Panc1 (cell line): Measurements from ENCODE around the gene ALX4. TPM values are rescaled to one million over a fixed set of nuclear protein-coding genes. Genes with fewer than 3 reads are reported as not detected.

Source experiments
- ATAC-seq: fragments of 200-7000 bp; cut with Tn5 transposase; 2 replicates; pipeline ENCODE4 v1.9.1; 2020; ENCODE audit warnings: mild to moderate bottlenecking, moderate library complexity
- BruUV-seq: library from RNA; stranded (reverse); fragments of 400-500 nt; replicated peaks from 2 replicates; lab custom pipeline; 2021; lab: Mats Ljungman, UMichigan
- CTCF ChIA-PET: fragments of 300-600 bp; sonication (Branson Sonifier 250); formaldehyde crosslinking; loops from one replicate; lab custom pipeline; 2022; ENCODE audit warnings: antibody characterized with exemption; lab: Charles Lee
- POLR2A ChIA-PET: fragments of 300-600 bp; sonication (Branson Sonifier 250); formaldehyde crosslinking; loops from one replicate; lab custom pipeline; 2022; ENCODE audit warnings: antibody characterized with exemption; lab: Charles Lee
- DNase-seq: peaks from one replicate; pipeline ENCODE4 v3.0.0-alpha.2; 2010; ENCODE audit warnings: low read depth, low spot score
- H3K27ac ChIP-seq: 2 replicates; pipeline ENCODE4 v1.5.1; 2011; ENCODE audit warnings: mild to moderate bottlenecking, low read length, inconsistent platforms
- H3K27me3 ChIP-seq: fragments of 200-500 bp; sonication (Bioruptor generic); 2 replicates; pipeline ENCODE4 v1.6.0; 2014; ENCODE audit warnings: low read length, inconsistent platforms; ENCODE audit not compliant: control insufficient read depth, insufficient read depth
- H3K36me3 ChIP-seq: fragments of 200-500 bp; sonication (Bioruptor generic); 2 replicates; pipeline ENCODE4 v1.5.1; 2014; ENCODE audit warnings: inconsistent platforms, mild to moderate bottlenecking, low read length, moderate library complexity; ENCODE audit not compliant: control insufficient read depth, insufficient read depth
- H3K4me1 ChIP-seq: 2 replicates; pipeline ENCODE4 v1.5.1; 2011; ENCODE audit warnings: inconsistent platforms, mild to moderate bottlenecking, low read length, moderate library complexity; ENCODE audit not compliant: control insufficient read depth, insufficient read depth
- H3K4me3 ChIP-seq, 2 experiments: 2 replicates each; pipeline ENCODE4 v1.5.1; 2011 to 2012; ENCODE audit warnings: low read depth in 2 of 2, low read length in 2 of 2, mild to moderate bottlenecking in 2 of 2, inconsistent platforms in 1 of 2, moderate library complexity in 1 of 2
- H3K9me3 ChIP-seq: fragments of 200-500 bp; sonication (Bioruptor generic); 2 replicates; pipeline ENCODE4 v1.5.1; 2014; ENCODE audit warnings: low read depth, mild to moderate bottlenecking, inconsistent platforms, low read length, moderate library complexity; ENCODE audit not compliant: control insufficient read depth, insufficient read depth
- CTCF ChIP-seq: fragments of 450-650 bp; IDR thresholded peaks from 2 replicates; pipeline ENCODE4 v1.5.1; 2017; ENCODE audit warnings: mild to moderate bottlenecking
- POLR2AphosphoS5 ChIP-seq: IDR thresholded peaks from 2 replicates; pipeline ENCODE4 v1.6.1; 2012; ENCODE audit warnings: mild to moderate bottlenecking, low read depth, low read length, moderate library complexity
- REST ChIP-seq, 2 experiments: IDR thresholded peaks; 2 replicates each; pipeline ENCODE4 v1.6.1; 2011 to 2012; ENCODE audit warnings: low read depth in 2 of 2, control low read depth in 1 of 2, low read length in 1 of 2, mild to moderate bottlenecking in 1 of 2, moderate library complexity in 1 of 2; ENCODE audit not compliant: insufficient read depth in 1 of 2
- SIN3A ChIP-seq: IDR thresholded peaks from 2 replicates; pipeline ENCODE4 v1.6.1; 2012; ENCODE audit warnings: low read depth, mild to moderate bottlenecking, low read length, moderate library complexity, borderline replicate concordance; ENCODE audit not compliant: insufficient read depth
- TCF7L2 ChIP-seq: IDR thresholded peaks from 2 replicates; pipeline ENCODE4 v1.6.1; 2011; ENCODE audit warnings: mild to moderate bottlenecking, low read depth, low read length, inconsistent platforms
- in situ Hi-C: cut with HindIII; loops from 2 replicates; pipeline ENCODE4 v1.10.0; 2016; ENCODE audit warnings: low sequenced_read_pairs, low pct_unique_long_range_greater_than_20kb
- intact Hi-C: fragments of 100-400 bp; cut with micrococcal nuclease; formaldehyde crosslinking; loops from one replicate; pipeline ENCODE4 v1.10.0; 2022; ENCODE audit not compliant: unreplicated experiment
- total RNA-seq: library from RNA; stranded (reverse); gene quantifications from one replicate; pipeline ENCODE4 v1.2.1, GENCODE V29; 2021; ENCODE audit not compliant: unreplicated experiment

The ALX4 gene
- total RNA-seq, 1 experiment from 2014 or later, result 1.0 TPM

- Histone ChIP-seq H3K27ac (no peak overlapping the region), H3K27me3 (peaks cover 37% of the 10 kb centered on the region), H3K9me3 (no peaks in the 10 kb centered on the region), H3K36me3 (no peaks in the 10 kb centered on the region), H3K4me1 (peaks cover 5% of the 10 kb centered on the region), H3K4me3 (no peak overlapping the region)
- TF ChIP-seq TCF7L2 (no peak), REST (IDR thresholded peaks at IDR 0.05; ENCODE audit: insufficient read depth in 1 of 2, low read depth in 2 of 2, low read length in 1 of 2) (no peak), CTCF (no peak), SIN3A (no peak), POLR2AphosphoS5 (no peak)
- DNase-seq, result no peak
- CTCF ChIA-PET, result no interaction called here
- in situ Hi-C loops (no loop called here), intact Hi-C loops (no loop called here)
- no TSS peak for BruUV-seq
- no peak for ATAC-seq
- POLR2A ChIA-PET, result no interaction called here
Measured at GRCh38 chr11:44322243-44322642, 12.3 kb upstream of the ALX4 start.

GRCh38 chr11:44321059-44321458 is 11.1 kb upstream of the ALX4 start:
- in situ Hi-C loops (no loop called here), intact Hi-C loops (no loop called here)
- Histone ChIP-seq H3K27ac (no peak overlapping the region), H3K36me3 (no peaks in the 10 kb centered on the region), H3K4me1 (peaks cover 9% of the 10 kb centered on the region), H3K4me3 (no peak overlapping the region), H3K9me3 (no peaks in the 10 kb centered on the region), H3K27me3 (peaks cover 37% of the 10 kb centered on the region)
- ATAC-seq, result no peak
- TF ChIP-seq CTCF (no peak), TCF7L2 (no peak), POLR2AphosphoS5 (no peak), REST (IDR thresholded peaks at IDR 0.05; ENCODE audit: insufficient read depth in 1 of 2, low read depth in 2 of 2, low read length in 1 of 2) (no peak), SIN3A (no peak)
- DNase-seq, result no peak
- ChIA-PET POLR2A (no interaction called here), CTCF (no interaction called here)
- no TSS peak for BruUV-seq
